Skin epidermis (tissue), 12 donors: ENCODE data around the gene C1orf52.

Experiments used
- H3K27ac ChIP-seq, 21 experiments: fragments of 200-600 bp; sonication (generic) in 11 of 21; one replicate each; pipeline ENCODE4 v1.5.0; 2020; ENCODE audit warnings: mild to moderate bottlenecking in 3 of 21, inconsistent platforms in 2 of 21, moderate library complexity in 2 of 21
- H3K4me3 ChIP-seq, 7 experiments: fragments of 200-600 bp; sonication (generic) in 2 of 7; one replicate each; pipeline ENCODE4 v1.5.0; 2020; ENCODE audit warnings: inconsistent platforms in 2 of 7, mild to moderate bottlenecking in 2 of 7, moderate library complexity in 1 of 7

Gene C1orf52

DNA sequence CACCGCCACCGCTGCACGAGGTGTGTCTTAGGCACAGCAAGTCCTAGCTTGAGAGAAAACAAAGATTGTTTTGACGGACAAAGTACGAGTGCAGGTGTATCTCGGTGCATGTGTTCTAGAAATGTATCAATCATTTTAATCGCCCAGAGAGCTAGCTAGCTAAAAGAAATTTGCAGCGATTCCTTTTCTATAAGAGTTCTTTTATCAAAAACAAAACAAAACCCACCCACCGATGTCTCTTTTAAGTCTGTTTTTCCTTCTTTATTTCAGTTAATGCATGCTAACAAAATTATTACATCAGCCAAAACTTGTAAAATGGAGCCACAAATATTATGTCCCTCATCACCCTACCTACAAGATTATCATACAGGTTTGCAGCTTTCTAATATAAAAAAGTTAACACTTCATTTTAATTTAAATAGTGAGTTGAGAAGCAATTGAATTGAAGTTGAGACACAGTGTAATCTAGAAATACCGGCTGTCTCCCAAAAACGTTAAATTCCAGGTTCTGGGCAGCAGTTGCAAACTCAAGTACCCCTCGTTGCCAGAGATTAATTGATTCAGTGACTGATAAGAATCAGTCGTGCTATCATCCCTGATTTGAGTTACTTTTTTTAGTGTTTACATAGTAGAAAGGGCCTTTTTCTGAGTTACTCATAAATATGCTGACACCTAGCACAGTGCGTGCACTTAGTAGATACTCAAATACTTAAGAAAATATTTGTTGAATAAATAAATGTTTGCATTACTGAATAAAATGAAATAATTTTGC lies 57.2 kb downstream of the C1orf52 start:
- Histone ChIP-seq H3K27ac (peak overlapping the region in 16 of 21 experiments; percentile 66 to 92 (median 85)), H3K4me3 (peak overlapping the region; percentile 51 to 81 (median 63))

DNA sequence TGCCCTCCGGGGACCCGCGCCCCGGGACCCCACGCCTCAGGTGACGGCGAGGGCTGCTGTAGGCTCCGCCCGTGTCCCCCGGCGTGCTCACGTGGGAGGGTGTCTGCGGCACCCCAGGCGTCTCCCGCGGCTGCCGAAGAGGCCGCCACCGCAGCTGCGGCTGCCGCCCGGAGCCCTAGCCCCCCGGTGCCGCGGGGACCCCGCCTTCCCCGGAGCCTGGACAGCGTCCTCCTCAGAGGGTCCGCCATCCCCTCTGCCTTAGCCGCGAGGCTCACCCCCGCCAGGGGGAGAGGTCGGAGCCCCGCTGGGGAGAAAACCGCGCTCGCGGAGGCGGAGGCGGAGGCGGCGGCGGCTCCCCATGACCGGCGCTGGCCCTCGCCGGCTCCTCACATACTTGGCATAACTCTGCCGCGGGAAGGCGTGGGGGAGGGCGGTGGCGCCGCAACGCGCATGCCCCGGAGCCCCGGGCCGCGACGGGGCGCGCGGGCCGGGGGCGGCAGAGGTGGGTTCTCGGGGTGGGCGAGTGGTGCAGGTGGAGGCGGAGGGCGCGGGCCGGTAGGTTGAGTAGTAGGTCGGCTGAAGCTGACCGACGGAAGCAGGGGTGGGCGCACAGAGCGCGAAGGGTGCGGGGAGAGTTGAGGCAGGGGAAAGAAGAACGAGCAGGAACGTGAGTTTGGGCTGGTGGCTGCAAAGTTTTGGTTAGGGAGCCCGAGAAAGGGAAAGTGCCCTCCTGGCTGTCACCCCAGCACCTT lies 57.9 kb downstream of the C1orf52 start:
- peak overlapping the region; percentile 51 to 81 (median 63) for H3K4me3 ChIP-seq
- H3K27ac ChIP-seq, result peak overlapping the region; percentile 24 to 92 (median 79)

DNA sequence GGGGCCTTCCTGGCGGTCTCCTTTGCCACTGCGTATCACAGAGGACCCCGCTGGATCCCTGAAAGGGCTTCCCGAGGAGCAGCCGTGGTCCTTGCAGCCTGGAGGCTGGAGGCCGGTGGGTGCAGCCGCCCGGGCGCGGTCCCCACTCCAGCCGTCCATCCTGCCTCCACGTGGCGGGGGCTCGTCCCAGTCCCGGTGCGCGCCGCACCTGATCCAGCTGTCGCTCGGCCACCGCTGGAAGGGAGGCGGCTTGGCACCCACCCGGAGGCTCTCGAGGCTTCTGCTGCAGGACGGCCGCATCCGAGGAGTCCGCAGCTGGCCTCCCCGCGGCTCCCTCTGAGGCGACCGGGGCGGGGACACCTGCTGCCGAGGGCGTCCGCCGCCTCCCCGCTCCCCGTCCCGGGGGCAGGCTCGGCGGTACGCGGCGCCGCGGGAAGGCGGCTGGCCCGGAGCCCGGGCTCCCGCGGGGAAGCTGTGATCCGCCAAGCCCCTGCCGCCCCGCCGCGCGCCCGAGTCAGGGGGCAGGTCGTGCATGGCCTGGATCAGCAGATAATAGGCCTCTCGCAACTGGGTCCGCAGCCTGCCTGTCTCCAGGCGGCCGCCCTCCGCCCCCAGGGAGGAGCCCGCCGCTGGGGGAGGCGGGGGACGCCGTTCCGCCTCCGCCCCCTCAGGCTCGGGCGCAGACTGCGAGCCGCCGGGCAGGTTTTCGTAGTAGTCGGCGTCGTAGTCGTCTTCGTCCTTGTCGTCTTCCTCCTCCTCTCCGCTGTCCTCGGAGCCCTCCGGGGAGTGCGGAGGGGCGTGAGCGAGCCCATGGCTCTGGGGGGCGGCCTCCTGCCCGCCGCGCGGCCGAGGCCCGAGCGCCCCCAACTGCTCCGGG lies 58.8 kb downstream of the C1orf52 start, which contains the start of gene SYDE2:
TSS of gene SYDE2 (minus strand) at position 554 of the 877 bp plus-strand sequence. CDS start at position 534, 20 bp downstream.
- Histone ChIP-seq H3K4me3 (peak within 1 kb of the TSS; percentile 51 to 81 (median 63)), H3K27ac (peak within 1 kb of the TSS; percentile 24 to 92 (median 79))
